ENCODE measurements around the gene GALNT9. TPM values are rescaled to one million over a fixed set of nuclear protein-coding genes. Genes with fewer than 3 reads are reported as not detected.

Gene GALNT9
- total RNA-seq, 4 donors from 2014 or later: 10.9 to 52.7 (median 36.7) TPM; not detected in 1

GRCh38 chr12:132341318-132342050 is 12.1 kb upstream of the GALNT9 start:
- ATAC-seq (ENCODE audit: low FRiP score): no peak
- no peak for TF ChIP-seq CTCF (IDR thresholded peaks at IDR 0.05)
- no peak for DNase-seq (ENCODE audit: low spot score)

- DNase-seq (ENCODE audit: low spot score): no peak
- ATAC-seq (ENCODE audit: low FRiP score): no peak
- TF ChIP-seq CTCF (IDR thresholded peaks at IDR 0.05): no peak
Measured at GRCh38 chr12:132340266-132341035, 11.1 kb upstream of the GALNT9 start.

- DNase-seq (ENCODE audit: low spot score): no peak
- no peak for ATAC-seq (ENCODE audit: low FRiP score)
- TF ChIP-seq CTCF (IDR thresholded peaks at IDR 0.05): no peak
Measured at GRCh38 chr12:132339856-132340255, 10.5 kb upstream of the GALNT9 start.

GRCh38 chr12:132338781-132339180 is 9.4 kb upstream of the GALNT9 start:
- ATAC-seq (ENCODE audit: low FRiP score) (no peak), DNase-seq (ENCODE audit: low spot score) (no peak)
- no peak for TF ChIP-seq CTCF (IDR thresholded peaks at IDR 0.05)

- no peak for ATAC-seq (ENCODE audit: low FRiP score)
Measured at GRCh38 chr12:132338311-132338710, 8.9 kb upstream of the GALNT9 start.

GRCh38 chr12:132337557-132337956 is 8.2 kb upstream of the GALNT9 start:
- no peak for DNase-seq (ENCODE audit: low spot score)
- ATAC-seq (ENCODE audit: low FRiP score): no peak
- TF ChIP-seq CTCF (IDR thresholded peaks at IDR 0.05): no peak

More at GRCh38 chr12:132338311-132338710, 8.9 kb upstream of the GALNT9 start:
- TF ChIP-seq CTCF (IDR thresholded peaks at IDR 0.05): no peak
- no peak for DNase-seq (ENCODE audit: low spot score)

Measured in omental fat pad (tissue), 4 donors.